ENCODE measurements around the gene P3H2. TPM values are rescaled to one million over a fixed set of nuclear protein-coding genes. Genes with fewer than 3 reads are reported as not detected.

Gene P3H2
- total RNA-seq, 1 donor from 2014 or later: 15.0 TPM

DNA sequence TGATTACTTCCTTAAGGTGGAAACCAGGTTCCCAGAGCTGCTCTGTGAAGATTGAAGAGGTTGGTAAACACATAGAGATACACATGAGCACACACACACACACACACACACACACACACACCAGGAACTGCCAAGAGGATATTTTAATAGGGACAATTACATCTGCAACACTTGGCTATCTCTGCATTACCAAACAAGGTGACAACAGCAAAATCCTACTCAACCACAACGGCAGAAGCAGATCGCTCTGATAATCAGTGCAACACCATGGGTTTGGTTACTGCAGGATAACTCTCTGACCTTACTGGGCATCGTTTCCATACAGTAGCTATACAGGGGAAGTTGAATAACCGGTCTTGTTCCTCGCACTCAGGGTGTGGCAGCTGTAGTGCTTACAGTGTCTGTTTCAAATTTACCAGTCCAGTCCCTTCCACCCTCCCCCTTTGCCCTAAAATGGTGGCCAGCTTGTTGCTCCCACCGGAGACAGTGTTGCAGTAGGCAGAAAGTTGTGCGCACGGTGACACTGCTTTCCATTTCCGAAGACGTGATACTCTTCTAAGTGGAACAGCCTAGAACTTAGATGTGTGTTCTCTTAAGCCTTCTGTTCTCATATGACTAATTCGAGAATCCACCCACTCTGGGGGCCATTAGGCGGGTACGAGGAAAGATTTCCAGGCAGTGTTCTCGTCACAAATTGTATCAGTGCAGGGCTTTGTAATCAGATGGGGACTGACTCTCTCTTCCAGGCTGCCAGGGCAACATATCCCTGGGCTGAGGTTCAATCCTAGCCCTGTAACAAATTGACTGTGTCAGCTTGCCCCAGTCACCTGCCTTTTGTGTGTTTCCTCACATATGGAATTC lies 176.2 kb downstream of the P3H2 start:
- peak; percentile 93 for ATAC-seq

DNA sequence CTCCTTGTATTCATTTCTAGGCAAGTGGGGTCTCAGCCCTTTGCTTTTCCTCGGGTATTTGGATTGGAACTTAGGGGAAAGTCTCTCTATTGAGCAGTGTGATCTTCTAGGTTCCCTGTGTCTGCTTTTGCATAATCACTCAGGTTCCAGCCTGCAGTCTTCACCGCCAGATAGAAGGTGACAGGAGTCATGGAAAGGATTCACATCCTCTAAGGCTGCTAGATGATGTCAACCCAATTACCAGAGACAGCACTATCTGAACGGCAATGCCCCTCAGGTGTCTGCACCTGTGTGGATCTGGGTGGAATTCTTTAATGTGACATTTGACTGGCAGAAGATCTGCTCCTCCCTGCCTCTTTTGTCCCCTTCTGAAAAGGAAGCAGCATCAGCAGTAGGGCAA lies 177.7 kb downstream of the P3H2 start:
- ATAC-seq: no peak

DNA sequence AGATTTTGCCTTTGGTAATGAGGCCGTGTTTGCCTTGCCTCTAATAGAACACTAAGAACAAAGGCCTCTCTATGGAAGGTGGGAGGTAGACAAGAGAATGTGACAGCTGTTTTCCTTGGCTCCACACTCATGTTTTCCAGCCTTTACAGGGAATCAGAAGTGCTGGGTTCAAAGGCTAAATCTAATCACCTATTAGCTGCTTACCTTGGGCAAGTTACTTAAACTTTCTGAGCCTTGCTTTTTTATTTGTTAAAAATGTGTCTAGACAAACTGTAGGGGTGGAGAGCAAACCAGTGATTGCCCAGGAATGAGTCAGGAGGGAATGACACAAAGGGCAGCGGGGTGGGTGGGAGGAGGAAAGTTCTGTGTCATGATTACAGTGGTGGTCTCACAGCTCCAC lies 179.0 kb downstream of the P3H2 start:
- ATAC-seq: no peak

DNA sequence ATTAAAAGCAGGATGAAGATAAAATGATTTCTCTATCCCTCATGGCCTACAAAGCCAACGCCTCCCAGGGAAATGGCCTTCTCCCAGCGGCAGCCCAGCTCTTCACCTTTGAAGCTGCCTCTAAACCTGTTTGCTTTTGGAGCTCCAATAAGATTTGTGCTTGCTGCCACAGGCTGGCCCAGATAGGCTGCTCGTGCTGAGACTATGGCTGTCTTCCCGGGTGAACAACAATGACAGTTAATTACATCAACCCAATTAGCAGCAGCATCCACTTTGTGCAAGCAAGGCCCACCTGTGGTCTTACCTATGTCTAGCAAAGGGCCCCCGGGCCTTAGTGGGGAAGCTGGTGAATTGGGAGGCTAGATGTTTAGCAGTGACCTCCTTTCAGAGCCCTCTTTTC lies 179.6 kb downstream of the P3H2 start:
- ATAC-seq: no peak

DNA sequence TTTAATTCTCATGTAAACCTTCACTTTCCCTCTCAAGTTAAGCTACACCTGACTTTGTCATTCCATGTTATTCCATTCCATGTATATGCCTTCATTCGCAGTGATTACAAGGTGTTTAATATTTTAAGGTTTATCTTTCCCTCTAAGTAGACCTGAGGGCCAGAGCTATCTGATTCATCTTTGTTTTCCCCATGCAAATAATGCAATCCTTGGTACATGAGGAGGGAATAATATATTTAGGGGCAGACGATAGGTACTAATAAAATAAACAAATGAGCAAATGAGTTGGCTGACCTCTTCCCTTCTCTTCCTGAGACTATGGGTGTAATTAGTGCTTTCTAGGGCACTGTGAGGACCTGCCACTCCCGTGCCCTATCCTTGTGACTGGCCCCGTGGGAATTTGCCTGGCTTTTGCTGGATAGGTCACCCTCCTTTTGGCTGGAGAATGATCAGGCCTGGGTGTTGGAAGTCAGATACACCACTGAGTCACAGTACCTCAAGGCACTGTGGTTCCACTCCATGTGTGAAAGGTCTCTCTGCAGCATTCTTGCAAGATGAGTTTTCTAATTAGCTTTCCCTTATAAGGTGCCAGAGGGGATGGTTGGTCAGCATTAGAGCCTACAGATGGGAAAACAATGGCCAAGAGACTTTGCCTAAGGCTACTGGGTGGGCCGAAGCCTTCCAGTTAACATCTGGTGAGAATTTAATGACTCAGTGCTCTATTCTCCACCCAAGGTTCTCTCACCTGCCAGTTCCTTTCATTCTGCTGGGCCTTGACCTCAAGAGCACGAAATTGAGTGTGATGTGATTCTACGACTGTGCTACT lies 183.2 kb downstream of the P3H2 start:
- peak; percentile 96 for ATAC-seq

DNA sequence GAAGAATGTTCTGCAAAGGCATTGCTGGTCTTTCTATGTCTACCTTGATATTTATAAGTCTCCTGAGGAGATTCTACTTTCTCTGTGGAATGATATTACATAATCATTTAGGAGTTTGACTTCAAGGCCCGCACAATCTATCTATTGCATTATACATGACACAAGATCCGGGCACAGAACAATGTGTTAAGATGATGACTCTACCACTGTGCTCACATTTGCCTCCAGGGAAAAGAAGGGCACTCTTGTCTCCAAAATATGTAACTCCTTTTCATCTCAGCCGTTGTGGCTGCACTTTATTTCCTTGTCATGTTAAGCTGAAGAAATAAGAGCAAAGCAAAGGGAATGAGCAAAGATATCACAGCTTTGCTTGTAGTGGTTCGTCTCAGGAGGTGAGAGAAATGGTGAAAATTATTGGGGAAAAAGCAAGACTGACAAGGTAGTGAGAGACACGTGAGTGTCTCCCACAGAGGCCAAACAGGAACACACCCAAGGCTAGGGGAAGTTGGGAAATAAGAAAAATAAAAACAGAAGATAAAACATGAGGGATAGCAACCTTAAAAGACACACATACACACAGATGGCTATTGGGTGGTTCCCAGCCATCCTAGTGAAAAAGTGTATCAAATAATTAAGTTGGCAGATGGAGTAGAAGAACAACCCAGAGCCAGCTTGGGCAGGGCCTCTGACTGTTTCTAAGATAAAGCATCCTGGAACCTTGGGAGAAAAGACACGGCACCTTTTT lies 184.3 kb downstream of the P3H2 start:
- ATAC-seq: peak; percentile 64

DNA sequence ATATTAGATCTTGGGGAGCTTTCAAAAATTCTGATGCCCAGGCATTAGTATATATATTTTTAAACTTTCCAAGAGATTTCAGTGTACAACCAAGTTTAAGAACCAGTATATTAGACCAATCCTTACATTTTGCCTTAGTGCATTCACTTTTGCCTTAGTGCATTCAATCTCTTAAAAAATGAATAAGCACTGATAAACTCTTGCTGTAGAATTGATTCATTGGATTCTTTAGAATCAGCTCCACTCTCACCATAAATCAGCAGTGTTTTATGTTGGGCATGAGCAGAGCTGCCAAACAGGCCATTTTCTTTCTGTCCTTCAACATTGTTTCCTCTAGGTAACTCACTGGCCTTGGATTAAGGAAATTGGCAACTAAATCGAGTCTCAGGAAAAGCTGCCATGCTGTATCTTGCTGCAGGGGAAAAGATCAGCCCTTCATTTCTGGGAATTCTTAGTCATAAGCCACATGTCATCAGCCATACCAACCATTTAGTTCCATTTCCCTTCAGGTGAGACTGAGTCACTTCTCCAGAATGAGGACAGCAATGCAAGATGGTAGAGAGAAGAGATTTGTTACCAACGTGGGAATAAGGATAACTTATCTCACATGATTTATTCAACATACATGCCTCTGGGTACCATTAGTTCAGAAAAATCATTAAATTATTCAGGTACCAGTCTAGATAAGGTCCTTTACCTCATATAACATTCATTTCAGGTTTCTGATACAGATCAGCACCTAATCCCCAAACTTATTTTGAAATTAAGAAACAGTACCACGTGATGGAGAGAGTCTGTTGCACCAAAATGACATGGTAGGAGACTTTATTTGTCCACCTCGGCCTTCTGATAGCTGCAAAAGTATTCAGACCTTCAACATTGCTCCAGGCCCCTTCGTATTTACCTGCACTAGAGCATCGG lies 192.5 kb downstream of the P3H2 start:
- peak; percentile 98 for ATAC-seq

DNA sequence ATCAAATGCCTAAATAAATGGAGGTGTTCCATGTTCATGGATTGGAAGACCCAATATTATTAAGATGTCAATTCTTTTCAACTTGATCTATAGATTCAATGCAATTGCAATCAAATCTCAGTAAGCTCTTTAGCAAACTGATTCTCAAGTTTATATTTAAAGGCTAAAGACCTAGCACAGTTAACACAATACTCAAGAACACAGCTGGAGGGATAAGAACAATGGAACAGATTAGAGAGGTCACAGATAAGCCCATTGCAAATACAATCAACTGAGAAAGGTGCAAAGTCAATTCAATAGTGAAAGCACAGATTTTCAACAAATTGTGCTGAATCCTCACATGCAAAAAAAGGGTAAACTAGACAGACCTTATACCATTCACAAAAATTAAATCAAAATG lies 198.9 kb downstream of the P3H2 start:
- no peak for ATAC-seq

DNA sequence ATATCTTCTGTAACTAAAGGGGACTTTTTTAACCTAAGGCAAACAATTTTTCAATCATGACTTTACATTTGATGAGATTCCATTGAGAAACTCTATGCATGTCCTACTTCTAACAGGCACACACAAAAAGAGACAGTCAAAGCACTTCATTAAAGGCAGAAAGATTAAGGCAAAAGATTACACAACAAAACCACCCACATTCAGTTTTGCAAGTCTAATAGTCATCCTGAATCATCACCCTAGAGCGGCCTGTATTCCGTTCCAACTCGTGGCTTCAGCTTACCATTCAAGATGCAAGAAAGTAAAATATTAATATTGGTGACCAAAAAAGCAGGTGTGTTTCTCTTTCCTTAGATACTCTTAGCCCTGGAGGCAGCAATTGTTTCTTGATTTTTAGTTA lies 205.9 kb downstream of the P3H2 start:
- ATAC-seq: peak; percentile 91

DNA sequence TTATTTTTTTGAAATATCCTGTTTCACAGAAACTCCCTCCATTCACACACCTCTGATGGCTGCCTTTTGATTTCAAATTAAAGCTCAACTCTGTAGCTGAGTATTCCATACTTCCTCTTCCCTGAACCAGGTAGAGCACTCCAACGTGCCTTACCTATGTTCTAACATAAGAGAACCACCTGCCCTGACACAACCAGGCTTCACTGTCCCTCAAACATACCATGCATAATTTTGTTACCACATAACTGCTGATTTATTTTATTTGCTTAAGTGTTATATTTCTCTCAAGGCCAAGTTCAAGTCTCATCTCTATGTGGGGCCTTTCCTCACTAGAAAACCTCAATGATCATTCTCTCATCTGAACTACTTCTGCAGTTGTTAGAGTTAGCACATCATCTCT lies 209.7 kb downstream of the P3H2 start:
- ATAC-seq: no peak

DNA sequence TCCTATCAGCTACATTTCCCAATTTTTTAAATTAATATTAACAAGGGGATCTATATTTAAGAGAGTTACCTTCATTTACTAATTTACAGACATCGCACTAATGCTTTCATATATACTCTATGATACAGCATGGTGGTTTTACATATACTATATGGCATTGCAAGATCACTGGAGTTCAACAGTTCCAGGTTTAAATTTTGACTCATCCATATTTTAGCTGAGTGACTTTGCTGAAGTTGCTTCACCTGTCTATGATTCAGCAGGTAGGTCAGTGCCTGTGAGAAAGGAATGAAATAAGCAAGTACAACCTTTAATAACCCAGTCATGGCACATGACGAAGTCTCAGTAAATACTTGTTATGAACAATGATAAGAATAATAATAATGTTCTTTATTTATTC lies 211.1 kb downstream of the P3H2 start:
- peak; percentile 89 for ATAC-seq

DNA sequence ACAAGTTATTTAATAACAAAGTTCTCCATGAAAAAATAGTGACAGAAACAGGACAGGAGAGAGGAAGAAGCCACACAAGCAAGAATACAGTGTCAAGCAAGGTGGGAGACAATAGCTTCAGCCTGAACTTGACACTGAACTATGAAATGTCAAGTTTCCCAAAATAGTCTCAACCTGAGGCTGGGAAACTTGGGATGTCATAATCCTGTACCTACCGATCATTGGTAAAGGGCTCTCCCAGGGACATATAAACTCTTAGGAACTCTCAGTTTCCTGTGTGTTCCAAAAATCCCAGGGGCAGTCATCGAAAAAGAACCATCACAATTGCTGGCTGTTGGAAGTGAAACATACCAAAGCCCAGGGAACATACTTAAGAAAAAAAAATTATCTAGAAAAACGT lies 211.6 kb downstream of the P3H2 start:
- ATAC-seq: no peak

DNA sequence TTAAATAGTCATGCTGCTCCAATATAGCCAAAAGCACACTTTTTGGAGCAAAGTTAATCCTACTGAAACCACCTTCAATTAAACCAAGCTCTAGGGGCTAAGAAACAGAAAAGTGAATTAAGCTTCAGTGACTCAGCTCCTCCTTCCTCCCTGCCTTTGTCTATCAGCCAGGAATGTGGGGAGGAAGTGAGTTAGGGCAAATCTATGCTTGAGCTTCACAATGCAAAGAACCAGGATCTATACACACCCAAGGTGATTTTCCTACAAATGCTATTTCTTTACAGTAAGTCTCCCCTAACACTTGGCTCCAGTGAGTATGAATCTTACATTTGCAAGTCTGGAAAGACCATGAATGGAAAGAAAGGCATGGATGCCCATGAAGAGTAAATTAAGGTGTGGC lies 212.1 kb downstream of the P3H2 start:
- peak; percentile 92 for ATAC-seq

DNA sequence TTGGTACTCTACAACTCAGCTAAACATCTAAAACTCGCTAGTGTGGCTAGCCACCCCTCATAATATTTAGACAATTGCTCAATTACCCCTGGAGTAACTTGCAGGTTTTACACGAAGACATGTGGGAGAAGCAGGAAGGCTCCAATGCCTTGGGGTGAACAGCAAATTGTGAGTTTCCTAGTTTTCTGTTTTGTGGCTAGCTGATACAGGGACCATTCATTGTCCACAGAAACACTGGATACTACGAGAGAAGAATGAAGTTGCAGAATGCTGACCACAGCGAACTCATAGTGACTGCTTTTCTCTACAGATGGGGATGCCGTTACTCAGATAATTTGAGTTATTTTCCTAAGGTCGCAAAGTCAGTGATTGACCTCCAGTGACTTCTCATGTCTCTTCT lies 212.9 kb downstream of the P3H2 start:
- ATAC-seq: no peak

Other genes starting within 250 kb of the P3H2 start
- 40.3 TPM for gene CLDN1, start 201.5 kb upstream of the P3H2 start, total RNA-seq

Data from esophagus mucosa (tissue), 1 donor.